ENCODE data around the gene TPR. TPM values are rescaled to one million over a fixed set of nuclear protein-coding genes. Genes with fewer than 3 reads are reported as not detected.

Gene TPR
- polyA plus RNA-seq, 2 donors, result 15.9 to 22.8 TPM

GRCh38 chr1:186272486-186272885 lies 102.6 kb downstream of the TPR start:
- 25 to 31% methylated on average over 1 of the region's 1 CpG for whole genome bisulfite sequencing, 2 donors
- Histone ChIP-seq H3K36me3 (ENCODE audit: control insufficient read depth in 2 of 2, insufficient read depth in 2 of 2, low read length in 1 of 2) (no peaks in the 10 kb centered on the region), H3K4me3 (ENCODE audit: low read depth in 1 of 2, low read length in 2 of 2) (no peak overlapping the region), H3K27ac (ENCODE audit: low read depth in 2 of 2, low read length in 1 of 2) (no peak overlapping the region), H3K9me3 (ENCODE audit: control insufficient read depth in 2 of 2, insufficient read depth in 1 of 2, low read depth in 1 of 2, low read length in 1 of 2) (peaks cover 0 to 2% of the 10 kb centered on the region in 2 donors), H3K27me3 (ENCODE audit: control insufficient read depth in 1 of 2, insufficient read depth in 2 of 2, low read length in 2 of 2) (no peaks in the 10 kb centered on the region), H3K4me1 (ENCODE audit: control insufficient read depth in 2 of 2, insufficient read depth in 2 of 2, low read length in 1 of 2) (no peaks in the 10 kb centered on the region)

GRCh38 chr1:186271032-186271431 lies 104.0 kb downstream of the TPR start:
- no peak overlapping the region for H3K27ac ChIP-seq (ENCODE audit: low read depth in 2 of 2, low read length in 1 of 2)
- 86 to 91% methylated on average over 6 of the region's 6 CpGs for WGBS, 2 donors
- H3K9me3 ChIP-seq (ENCODE audit: control insufficient read depth in 2 of 2, insufficient read depth in 1 of 2, low read depth in 1 of 2, low read length in 1 of 2), result peaks cover 0 to 2% of the 10 kb centered on the region in 2 donors
- no peaks in the 10 kb centered on the region for H3K36me3 ChIP-seq (ENCODE audit: control insufficient read depth in 2 of 2, insufficient read depth in 2 of 2, low read length in 1 of 2)
- no peaks in the 10 kb centered on the region for H3K27me3 ChIP-seq (ENCODE audit: control insufficient read depth in 1 of 2, insufficient read depth in 2 of 2, low read length in 2 of 2)
- no peaks in the 10 kb centered on the region for H3K4me1 ChIP-seq (ENCODE audit: control insufficient read depth in 2 of 2, insufficient read depth in 2 of 2, low read length in 1 of 2)
- H3K4me3 ChIP-seq (ENCODE audit: low read depth in 1 of 2, low read length in 2 of 2), result no peak overlapping the region

Other genes starting within 250 kb of the TPR start
- gene PRG4, start 79.0 kb downstream of the TPR start, polyA plus RNA-seq, result under 1 TPM in 1 of 2 donors, not detected in 1; 0.01 TPM
- gene ODR4, start 585 bp upstream of the TPR start, polyA plus RNA-seq, result 10 to 100 TPM in 1 of 2 donors, 1 to 10 TPM in 1; 6.7 to 11.2 TPM
- gene PDC, start 85.9 kb upstream of the TPR start, polyA plus RNA-seq, result not detected

All from esophagus (tissue), 2 donors.